ENCODE data around the gene LCE2B.

The LCE2B gene

DNA sequence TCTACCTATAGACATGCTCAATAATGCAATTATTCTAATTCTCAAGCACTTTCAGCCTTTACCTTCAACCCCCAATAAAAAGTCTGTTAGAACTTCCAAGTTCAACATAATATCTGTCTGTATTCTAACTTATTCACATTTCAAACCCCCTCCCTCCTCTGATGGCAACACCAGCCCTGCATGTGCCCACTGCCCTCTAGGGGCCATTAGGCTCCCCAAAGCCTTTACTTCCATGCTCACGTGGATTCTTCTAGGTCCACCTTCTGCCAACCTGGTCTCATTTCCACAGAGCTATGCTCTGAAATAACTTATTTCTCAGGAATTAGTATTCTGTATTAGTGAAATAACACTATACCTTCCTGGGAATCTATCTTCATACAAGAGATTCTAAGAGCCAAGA, 49.7 kb downstream of the LCE2B start:
- no peak for DNase-seq (ENCODE audit: low read depth)
